Ammon's horn (tissue), 1 donor: Measurements from ENCODE around the gene OR2H2.

Source experiments
- DNase-seq: peaks from one replicate; pipeline ENCODE4 v3.0.0-alpha.2; 2016; ENCODE audit warnings: low spot score

Gene OR2H2

GRCh38 chr6:29584821-29585220 lies at the start of gene OR2H2:
Gene OR2H2, plus strand, starts transcription at chr6:29585121. Its CDS starts 2,824 bp downstream, at chr6:29587945.
- DNase-seq = no peak

- DNase-seq = no peak
These were observed 47.1 kb upstream of the OR2H2 start for GRCh38 chr6:29537714-29538403.

- DNase-seq = no peak
These were observed 37.3 kb upstream of the OR2H2 start for GRCh38 chr6:29547573-29547972.

- DNase-seq = peak; percentile 66
These were observed 32.3 kb upstream of the OR2H2 start for GRCh38 chr6:29552512-29553051.

GRCh38 chr6:29553268-29554057 lies 31.5 kb upstream of the OR2H2 start:
- DNase-seq = peak; percentile 11

- no peak for DNase-seq
These were observed 30.2 kb upstream of the OR2H2 start for GRCh38 chr6:29554764-29555163.

- no peak for DNase-seq
These were observed 27.6 kb upstream of the OR2H2 start for GRCh38 chr6:29557320-29557719.

GRCh38 chr6:29558439-29559079 lies 26.4 kb upstream of the OR2H2 start:
- no peak for DNase-seq

GRCh38 chr6:29559524-29560287 lies 25.2 kb upstream of the OR2H2 start, which contains the start of gene UBD:
Gene UBD, minus strand, starts transcription at chr6:29559732. Its CDS starts 31 bp downstream, at chr6:29559701.
- no peak for DNase-seq

- no peak for DNase-seq
These were observed 23.8 kb upstream of the OR2H2 start for GRCh38 chr6:29561091-29561490.

GRCh38 chr6:29561606-29562181 lies 23.2 kb upstream of the OR2H2 start:
- no peak for DNase-seq

- DNase-seq = no peak
These were observed 21.4 kb upstream of the OR2H2 start for GRCh38 chr6:29563435-29563965.

GRCh38 chr6:29564875-29565274 lies 20.0 kb upstream of the OR2H2 start:
- no peak for DNase-seq

- no peak for DNase-seq
These were observed 18.1 kb upstream of the OR2H2 start for GRCh38 chr6:29566856-29567255.

GRCh38 chr6:29567541-29567940 lies 17.4 kb upstream of the OR2H2 start:
- no peak for DNase-seq

- no peak for DNase-seq
These were observed 16.9 kb upstream of the OR2H2 start for GRCh38 chr6:29567991-29568390.

GRCh38 chr6:29576056-29576455 lies 8.9 kb upstream of the OR2H2 start:
- DNase-seq = no peak

GRCh38 chr6:29577544-29577943 lies 7.4 kb upstream of the OR2H2 start:
- no peak for DNase-seq

- DNase-seq = peak; percentile 75
These were observed 4.6 kb downstream of the OR2H2 start for GRCh38 chr6:29589423-29590048.

- no peak for DNase-seq
These were observed 5.4 kb downstream of the OR2H2 start for GRCh38 chr6:29590218-29590808.
